Stomach (tissue), 9 donors: ENCODE measurements around the gene SDHA. TPM values are rescaled to one million over a fixed set of nuclear protein-coding genes. Genes with fewer than 3 reads are reported as not detected.
"Not testable (repeated sequence)": the region's sequence is repeated elsewhere in the genome, so short reads cannot be mapped to it uniquely, and the experiment has no call there.

ENCODE experiments used
- DNase-seq, 2 donors: peaks; one replicate each; pipeline versions ENCODE4 v3.0.0 to v3.0.0-alpha.2; 2013 to 2019
- H3K27ac ChIP-seq, 5 donors: fragments of 200-600 bp in 4 of 5; sonication (generic) in 4 of 5; one replicate each; pipeline ENCODE4 v1.5.1; 2013 to 2019; ENCODE audit warnings: mild to moderate bottlenecking in 1 of 5, moderate library complexity in 1 of 5
- H3K27me3 ChIP-seq, 3 donors: fragments of 200-600 bp; sonication (generic); one replicate each; pipeline ENCODE4 v1.5.1; 2017 to 2019; ENCODE audit warnings: mixed run types in 1 of 3
- H3K36me3 ChIP-seq, 4 donors: fragments of 200-600 bp; sonication (generic); 1 replicate in 3 of 4; 2 replicates in 1 of 4; pipeline ENCODE4 v1.5.1; 2016 to 2019
- H3K4me1 ChIP-seq, 4 donors: fragments of 200-600 bp; sonication (generic); one replicate each; pipeline ENCODE4 v1.5.1; 2016 to 2019
- H3K4me3 ChIP-seq, 4 donors: fragments of 200-600 bp; sonication (generic) in 3 of 4; one replicate each; pipeline ENCODE4 v1.5.1; 2016 to 2019; ENCODE audit warnings: mild to moderate bottlenecking in 1 of 4
- H3K9me3 ChIP-seq, 4 donors: fragments of 200-600 bp; sonication (generic); one replicate each; pipeline ENCODE4 v1.5.1; 2016 to 2019
- CTCF ChIP-seq, 7 experiments: fragments of 450-650 bp in 4 of 7; fragments of 200-600 bp in 3 of 7; sonication (generic) in 3 of 7; IDR thresholded peaks; one replicate each; pipeline ENCODE4 v1.5.1; 2016 to 2019; ENCODE audit warnings: antibody characterized with exemption in 7 of 7, control low read depth in 2 of 7, mild to moderate bottlenecking in 1 of 7
- EP300 ChIP-seq: sonication (generic); formaldehyde crosslinking; IDR thresholded peaks from one replicate; pipeline ENCODE4 v1.6.1; 2017; ENCODE audit warnings: antibody characterized with exemption
- POLR2A ChIP-seq, 4 donors: fragments of 450-650 bp; IDR thresholded peaks; one replicate each; pipeline ENCODE4 v1.6.1; 2016; ENCODE audit warnings: antibody characterized with exemption in 4 of 4, control low read depth in 2 of 4, mild to moderate bottlenecking in 1 of 4, moderate library complexity in 1 of 4
- POLR2AphosphoS5 ChIP-seq, 3 donors: sonication (generic); formaldehyde crosslinking; IDR thresholded peaks; one replicate each; pipeline ENCODE4 v1.6.1; 2016; ENCODE audit warnings: antibody characterized with exemption in 3 of 3
- WGBS, 5 donors: extraction: QIAGEN DNeasy Blood & Tissue Kit in 3 of 5; methylation state at CpG; one replicate each; pipeline versions ENCODE4 v1.1.5 to v1.1.7; 2013 to 2018; 5-methylcytosine and 5-hydroxymethylcytosine counted together
- intact Hi-C: fragments of 100-400 bp; cut with DNase I; formaldehyde crosslinking; loops from one replicate; pipeline ENCODE4 v1.15.1; 2023; ENCODE audit warnings: low total_unique reads
- polyA plus RNA-seq, 3 donors: library from polyadenylated mRNA; stranded (reverse); fragments of 200-250 nt; gene quantifications; one replicate each; pipeline ENCODE4 v1.2.3, GENCODE V29; 2013
- total RNA-seq, 5 donors: library from RNA; depleted of rRNA; stranded (reverse); fragments of >200 nt; gene quantifications; one replicate each; pipeline versions ENCODE4 v1.1.0 to v1.2.3, GENCODE V29; 2014 to 2016
- donor health status: healthy with polysubstance abuse.
- donor health status: Bipolar disorder and iron deficiency.
- donor health status: healthy.

SDHA gene
- total and polyA plus RNA-seq, 8 donors = 78.8 to 509 (median 111) TPM

GRCh38 chr5:263275-263974 is 45.3 kb downstream of the SDHA start:
- H3K27me3 ChIP-seq, intact Hi-C loops, H3K9me3 ChIP-seq, H3K4me3 ChIP-seq: not testable (repeated sequence)
- peak in 1 of 3 donors; percentile 32 for TF ChIP-seq POLR2AphosphoS5 (IDR thresholded peaks at IDR 0.05)
- H3K36me3 ChIP-seq = peaks cover 11 to 50% (median 44%) of the 10 kb centered on the region in 4 donors
- peak overlapping the region in 3 of 5 donors; percentile 45 to 66 (median 50) for H3K27ac ChIP-seq
- peak in 1 of 2 donors; percentile 36 for DNase-seq
- H3K4me1 ChIP-seq = peaks cover 0 to 16% (median 7%) of the 10 kb centered on the region in 4 donors
- 70 to 90% (median 81%) methylated on average over 9 of the region's 9 CpGs for WGBS, 5 donors

- Histone ChIP-seq H3K9me3 (no peaks in the 10 kb centered on the region), H3K27ac (peak overlapping the region in 3 of 5 donors; percentile 45 to 66 (median 50)), H3K36me3 (peaks cover 9 to 41% (median 38%) of the 10 kb centered on the region in 4 donors), H3K4me3 (no peak overlapping the region), H3K4me1 (peaks cover 0 to 16% (median 7%) of the 10 kb centered on the region in 4 donors), H3K27me3 (no peaks in the 10 kb centered on the region)
- TF ChIP-seq EP300 (no peak), POLR2A (IDR thresholded peaks at IDR 0.05) (no peak), CTCF (IDR thresholded peaks at IDR 0.05) (no peak), POLR2AphosphoS5 (IDR thresholded peaks at IDR 0.05) (no peak)
- WGBS, 5 donors = 83 to 93% (median 90%) methylated on average over 10 of the region's 10 CpGs
- intact Hi-C loops = no loop called here
- DNase-seq = no peak
These were observed 46.2 kb downstream of the SDHA start for GRCh38 chr5:264338-264737.

- H3K9me3 ChIP-seq, H3K27me3 ChIP-seq, H3K4me3 ChIP-seq, DNase-seq, intact Hi-C loops, H3K27ac ChIP-seq: not testable (repeated sequence)
- WGBS, 5 donors = 79 to 95% (median 90%) methylated on average over 19 of the region's 19 CpGs
- H3K4me1 ChIP-seq = peaks cover 0 to 22% (median 14%) of the 10 kb centered on the region in 4 donors
- H3K36me3 ChIP-seq = peaks cover 9 to 38% (median 35%) of the 10 kb centered on the region in 4 donors
These were observed 48.3 kb downstream of the SDHA start for GRCh38 chr5:266311-267026.

- intact Hi-C loops = no loop called here
- peaks cover 9 to 34% (median 31%) of the 10 kb centered on the region in 4 donors for H3K36me3 ChIP-seq
- H3K4me3 ChIP-seq = no peak overlapping the region
- no peaks in the 10 kb centered on the region for H3K9me3 ChIP-seq
- peaks cover 1 to 26% (median 17%) of the 10 kb centered on the region in 4 donors for H3K4me1 ChIP-seq
- H3K27me3 ChIP-seq = no peaks in the 10 kb centered on the region
- DNase-seq = no peak
- WGBS, 5 donors = 70 to 100% (median 97%) methylated on average over 1 of the region's 1 CpG
- H3K27ac ChIP-seq = no peak overlapping the region
- TF ChIP-seq POLR2AphosphoS5 (IDR thresholded peaks at IDR 0.05) (no peak), CTCF (IDR thresholded peaks at IDR 0.05) (no peak), EP300 (no peak), POLR2A (IDR thresholded peaks at IDR 0.05) (no peak)
These were observed 49.6 kb downstream of the SDHA start for GRCh38 chr5:267716-268115.

- Histone ChIP-seq H3K36me3 (peaks cover 6 to 32% (median 27%) of the 10 kb centered on the region in 4 donors), H3K27me3 (no peaks in the 10 kb centered on the region), H3K27ac (peak overlapping the region; percentile 84 to 95 (median 94)), H3K9me3 (no peaks in the 10 kb centered on the region), H3K4me1 (peaks cover 5 to 37% (median 28%) of the 10 kb centered on the region in 4 donors), H3K4me3 (peak overlapping the region in 3 of 4 donors; percentile 91 to 99 (median 97))
- WGBS, 5 donors = 54 to 81% (median 79%) methylated on average over 16 to 17 of the region's 17 CpGs
- intact Hi-C loops = no loop called here
- no peak for DNase-seq
- TF ChIP-seq POLR2A (IDR thresholded peaks at IDR 0.05) (no peak), CTCF (IDR thresholded peaks at IDR 0.05) (no peak), EP300 (no peak), POLR2AphosphoS5 (IDR thresholded peaks at IDR 0.05) (no peak)
These were observed 52.2 kb downstream of the SDHA start for GRCh38 chr5:270340-270739.

- DNase-seq, H3K27me3 ChIP-seq, H3K9me3 ChIP-seq, intact Hi-C loops: not testable (repeated sequence)
- WGBS, 5 donors = 0 to 8% (median 1%) methylated on average over 10 to 41 of the region's 41 CpGs
- Histone ChIP-seq H3K27ac (peak overlapping the region; percentile 88 to 95 (median 94)), H3K36me3 (peaks cover 6 to 35% (median 32%) of the 10 kb centered on the region in 4 donors), H3K4me3 (peak overlapping the region; percentile 91 to 99 (median 96)), H3K4me1 (peaks cover 5 to 37% (median 29%) of the 10 kb centered on the region in 4 donors)
These were observed 53.7 kb downstream of the SDHA start for GRCh38 chr5:271828-272167.

- peaks cover 5 to 37% (median 29%) of the 10 kb centered on the region in 4 donors for H3K4me1 ChIP-seq
- peaks cover 6 to 34% (median 30%) of the 10 kb centered on the region in 4 donors for H3K36me3 ChIP-seq
- H3K27ac ChIP-seq, DNase-seq, H3K9me3 ChIP-seq, H3K27me3 ChIP-seq, intact Hi-C loops: not testable (repeated sequence)
- WGBS, 5 donors = 56 to 75% (median 64%) methylated on average over 9 of the region's 9 CpGs
- peak overlapping the region in 2 of 4 donors; percentile 91 to 99 for H3K4me3 ChIP-seq
These were observed 55.0 kb downstream of the SDHA start for GRCh38 chr5:273091-273490.

- intact Hi-C loops, DNase-seq, H3K9me3 ChIP-seq, H3K27me3 ChIP-seq, H3K27ac ChIP-seq: not testable (repeated sequence)
- Histone ChIP-seq H3K36me3 (peaks cover 6 to 37% (median 30%) of the 10 kb centered on the region in 4 donors), H3K4me3 (peak overlapping the region in 2 of 4 donors; percentile 91 to 99), H3K4me1 (peaks cover 5 to 37% (median 29%) of the 10 kb centered on the region in 4 donors)
- WGBS, 5 donors = 83 to 92% (median 86%) methylated on average over 7 of the region's 7 CpGs
These were observed 55.4 kb downstream of the SDHA start for GRCh38 chr5:273491-273890.
